A673 (cell line): ENCODE results near the gene FBXW4.

Experiments used
- CTCF ChIP-seq: fragments of 300-800, 200-600 bp; sonication (generic); conservative IDR thresholded peaks from 2 replicates; pipeline ENCODE4 v1.5.1; 2017; ENCODE audit warnings: low read depth, mild to moderate bottlenecking, antibody characterized with exemption, low read length, moderate library complexity, mixed read lengths
- EZH2 ChIP-seq: fragments of 200-600 bp; sonication (generic); IDR thresholded peaks from 2 replicates; pipeline ENCODE4 v1.6.1; 2017; ENCODE audit warnings: borderline replicate concordance, low read depth, mild to moderate bottlenecking, mixed read lengths, antibody characterized with exemption, low read length; ENCODE audit not compliant: poor library complexity, severe bottlenecking

- TF ChIP-seq CTCF (no peak), EZH2 (no peak)
Measured at GRCh38 chr10:101649525-101650085, 45.4 kb downstream of the FBXW4 start.
